HG03064 (cell line): Measurements from ENCODE around the gene FBLN2.

ENCODE experiments used
- ATAC-seq: cut with Tn5 transposase; IDR thresholded peaks from one replicate; pipeline ENCODE4 v1.9.1; 2021; ENCODE audit warnings: low read depth; ENCODE audit not compliant: unreplicated experiment

The FBLN2 gene

DNA sequence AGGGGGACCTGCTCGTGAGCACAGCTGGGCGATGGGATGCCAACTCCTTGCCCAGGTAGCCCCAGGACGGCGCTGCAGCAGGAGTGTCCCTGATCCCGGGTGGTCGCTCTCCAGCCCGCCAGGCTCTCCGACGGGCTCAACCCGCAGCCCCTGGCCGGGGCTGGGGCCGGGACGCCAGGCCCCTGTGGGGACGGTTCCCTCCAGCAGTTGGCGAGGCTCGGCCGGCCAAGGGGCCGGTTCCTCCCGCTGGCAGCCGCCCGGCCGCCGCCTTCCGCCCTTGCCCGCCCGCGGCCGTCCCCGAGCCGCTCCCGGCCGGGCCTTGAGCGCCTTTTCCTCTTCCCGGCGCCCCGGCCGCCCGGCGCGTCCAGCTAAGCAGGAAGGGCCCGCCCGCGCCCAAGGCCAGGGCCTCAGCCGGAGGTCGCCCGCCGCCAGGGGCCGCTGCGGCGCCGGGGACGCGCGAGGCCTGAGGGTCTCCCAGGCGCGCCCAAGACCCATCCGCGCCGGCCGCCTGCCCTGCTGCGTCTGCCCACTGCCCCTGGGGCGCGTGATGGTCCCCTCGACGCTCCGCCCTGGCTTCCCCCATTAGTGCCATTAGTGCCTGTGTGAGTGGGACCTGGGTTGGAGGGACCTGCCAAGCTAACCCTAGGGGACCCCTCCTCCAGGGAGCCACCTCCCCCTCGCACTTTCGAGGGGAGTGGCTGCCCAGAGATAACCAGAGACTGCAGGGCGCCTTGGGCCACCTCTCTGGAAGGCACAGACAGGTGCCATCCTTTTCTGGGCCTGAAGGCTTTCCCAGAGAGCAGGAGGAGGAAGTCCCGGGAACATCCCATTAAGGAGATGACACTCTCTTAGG is 106.4 kb downstream of the FBLN2 start:
- ATAC-seq, result no peak

- no peak for ATAC-seq
Measured at GRCh38 chr3:13656584-13657301, 107.8 kb downstream of the FBLN2 start.

GRCh38 chr3:13657660-13658435 is 108.9 kb downstream of the FBLN2 start:
- no peak for ATAC-seq

GRCh38 chr3:13658681-13659080 is 109.8 kb downstream of the FBLN2 start:
- no peak for ATAC-seq

- no peak for ATAC-seq
Measured at GRCh38 chr3:13659221-13659969, 110.5 kb downstream of the FBLN2 start.

DNA sequence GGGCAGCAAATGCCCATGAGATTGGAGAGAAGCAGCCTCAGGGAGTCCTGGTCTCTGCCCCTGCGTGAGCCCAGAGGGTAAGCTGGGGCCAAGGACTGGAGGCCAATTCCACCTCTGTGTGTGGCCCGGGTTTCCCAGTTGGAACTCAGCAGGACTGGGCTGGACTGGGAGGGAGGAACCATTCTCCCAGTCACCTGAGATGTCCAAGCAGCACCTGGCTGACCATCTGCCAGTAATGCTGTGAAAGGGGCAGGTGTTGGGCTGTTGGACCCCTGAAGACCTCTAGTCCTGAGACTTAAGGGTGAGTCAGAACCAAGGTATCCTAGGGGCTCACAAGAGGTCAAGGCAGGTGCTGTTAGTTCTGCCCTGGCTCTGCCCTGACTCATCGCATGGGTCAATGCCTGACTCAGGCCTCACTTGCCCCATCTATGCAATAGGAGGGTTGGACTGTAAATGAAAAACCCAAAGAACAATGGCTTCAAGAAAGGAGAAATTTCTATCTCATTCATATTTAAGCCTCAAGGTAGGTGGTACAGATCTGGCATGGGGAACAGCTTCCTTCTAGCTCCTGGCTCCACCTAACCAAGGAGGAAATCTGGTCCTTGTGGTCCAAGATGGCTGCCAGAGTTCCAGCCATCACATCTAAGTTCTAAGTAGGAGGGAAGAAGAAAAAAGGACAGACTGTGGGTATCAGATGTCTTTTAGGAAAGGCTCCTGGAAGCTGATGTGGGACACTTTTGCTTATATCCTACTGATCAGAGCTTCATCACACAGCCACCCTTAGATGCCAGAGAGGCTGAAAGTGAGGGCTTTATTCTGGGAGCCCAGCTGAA is 111.3 kb downstream of the FBLN2 start:
- ATAC-seq, result no peak

GRCh38 chr3:13661121-13661520 is 112.2 kb downstream of the FBLN2 start:
- no peak for ATAC-seq

- no peak for ATAC-seq
Measured at GRCh38 chr3:13662238-13662847, 113.4 kb downstream of the FBLN2 start.

DNA sequence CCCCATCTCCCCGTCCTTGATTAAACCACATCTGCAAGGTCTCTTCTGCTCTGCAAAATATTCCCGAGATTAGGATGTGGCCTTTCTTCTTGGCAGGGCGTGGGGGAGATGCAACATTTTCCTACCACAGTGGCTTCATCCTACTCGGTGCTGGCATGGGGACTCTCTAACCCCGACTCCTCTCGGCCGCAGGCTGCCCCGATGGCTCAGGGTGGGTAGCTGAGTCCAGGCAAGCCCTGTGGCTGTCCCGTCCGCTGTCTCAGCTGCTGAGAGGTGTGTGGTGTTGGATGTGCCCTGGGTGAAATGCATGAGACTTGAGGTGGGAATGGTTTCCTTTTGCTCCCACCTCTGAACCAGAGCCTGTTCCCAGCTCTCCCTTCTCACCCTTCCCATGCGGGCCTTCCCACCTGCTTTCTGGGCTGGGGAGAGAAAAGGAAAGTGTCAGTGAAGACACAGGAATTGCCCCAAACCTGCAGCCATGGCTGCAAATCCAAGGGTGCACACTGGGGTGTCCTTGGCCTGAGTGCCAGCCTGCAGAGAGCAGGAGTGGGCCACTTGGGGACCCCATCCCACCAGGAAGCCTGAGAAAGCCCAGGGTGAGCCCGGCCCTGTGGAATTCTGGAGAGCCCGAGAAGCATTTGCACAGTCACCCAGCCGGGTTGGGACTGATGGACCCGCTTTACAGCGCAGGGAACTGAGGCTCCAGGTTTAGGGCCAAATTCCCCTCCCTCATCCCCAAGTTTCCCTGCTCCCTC is 115.0 kb downstream of the FBLN2 start:
- no peak for ATAC-seq

DNA sequence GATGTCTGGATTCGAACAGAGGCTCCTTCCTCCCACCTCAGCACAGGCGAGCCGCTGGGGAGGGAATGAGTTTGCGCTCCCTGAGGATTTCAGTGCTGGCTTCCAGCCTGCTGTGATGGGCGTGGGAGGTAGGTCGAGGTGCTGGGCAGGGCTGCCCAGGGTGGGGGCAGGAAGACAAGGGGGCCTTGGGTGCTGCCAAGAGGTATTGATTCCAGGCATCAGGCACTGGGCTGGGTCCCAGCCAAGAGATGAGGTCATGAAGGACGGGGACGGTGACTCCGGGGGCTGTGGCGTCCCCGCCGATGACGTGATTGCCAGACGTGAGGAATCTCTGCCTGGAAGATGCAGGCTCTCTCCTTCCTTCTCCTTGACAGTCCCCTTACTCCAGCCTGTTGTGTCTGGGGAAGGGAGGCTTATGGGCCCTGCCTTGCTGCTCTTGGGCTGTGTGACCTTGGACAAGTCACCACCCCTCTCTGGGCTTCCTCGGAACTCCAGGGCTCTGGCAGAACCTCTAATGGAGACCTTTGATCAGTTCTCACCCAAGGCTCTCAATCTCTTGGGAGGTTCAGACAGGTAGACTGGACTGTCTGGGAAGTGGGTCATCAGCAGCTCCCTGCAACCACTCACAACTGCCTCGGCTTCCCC is 116.8 kb downstream of the FBLN2 start:
- ATAC-seq, result no peak

DNA sequence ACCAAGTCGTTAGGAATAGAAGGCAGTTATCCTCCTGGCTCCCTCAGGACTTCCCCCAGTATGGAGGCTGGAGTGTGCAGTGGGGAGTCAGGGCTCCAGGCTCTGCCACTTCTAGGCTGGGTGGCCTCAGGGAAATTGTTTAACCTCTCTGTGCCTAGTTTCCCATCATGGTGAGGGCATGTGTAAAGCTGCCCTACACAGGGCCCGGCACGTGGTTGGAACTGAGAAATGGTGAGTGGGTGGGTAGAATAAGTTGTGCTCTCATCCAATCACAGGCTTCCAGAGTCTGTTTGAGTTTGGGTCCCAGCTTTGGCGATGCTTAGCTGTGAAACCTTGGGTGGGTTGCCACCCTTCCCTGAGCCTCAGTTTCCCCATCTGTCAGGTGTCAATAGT is 117.3 kb downstream of the FBLN2 start:
- ATAC-seq, result no peak

DNA sequence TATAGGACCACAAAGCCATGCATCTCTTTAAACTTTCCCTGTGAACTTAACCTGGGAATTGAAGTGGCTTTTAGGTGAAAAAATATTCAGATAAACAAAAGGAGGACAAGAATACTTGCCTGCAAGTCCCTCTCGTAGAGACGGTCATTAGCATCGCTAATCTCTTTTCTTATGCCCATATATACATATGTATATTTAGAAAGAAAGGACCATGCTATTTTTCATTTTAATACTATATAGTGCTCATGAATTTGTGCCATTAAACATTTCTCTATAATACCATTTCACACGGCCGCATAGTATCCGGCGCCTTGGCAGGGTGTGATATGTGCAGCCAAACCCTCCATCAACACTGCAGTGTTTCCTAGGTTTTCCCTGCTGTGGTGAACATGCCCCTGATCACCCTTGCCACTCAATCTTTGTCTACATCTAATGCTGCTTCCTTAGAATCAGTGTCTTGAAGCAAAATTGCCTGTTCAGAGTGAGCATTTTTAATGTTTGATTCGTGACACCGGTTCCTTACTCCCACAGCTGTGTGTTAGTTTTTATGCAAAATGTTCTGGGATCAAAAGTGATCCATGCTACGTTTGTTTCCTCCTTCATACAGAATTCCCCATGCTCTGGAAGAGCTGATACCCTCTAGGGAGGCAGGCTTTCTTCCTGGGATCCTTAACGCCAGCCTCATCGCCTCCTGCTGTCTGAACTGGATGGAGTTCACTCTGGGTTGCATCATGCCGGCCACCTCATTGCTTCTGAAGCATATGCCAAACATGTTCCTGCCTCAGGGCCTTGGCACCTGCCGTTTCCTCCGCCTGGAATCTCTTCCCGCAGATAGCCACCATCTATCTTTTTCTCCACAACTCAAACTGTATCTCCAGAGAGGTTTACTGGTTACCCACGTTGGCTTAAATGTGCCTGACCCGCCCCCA is 118.1 kb downstream of the FBLN2 start:
- no peak for ATAC-seq

- ATAC-seq, result no peak
Measured at GRCh38 chr3:13668136-13668535, 119.2 kb downstream of the FBLN2 start.

DNA sequence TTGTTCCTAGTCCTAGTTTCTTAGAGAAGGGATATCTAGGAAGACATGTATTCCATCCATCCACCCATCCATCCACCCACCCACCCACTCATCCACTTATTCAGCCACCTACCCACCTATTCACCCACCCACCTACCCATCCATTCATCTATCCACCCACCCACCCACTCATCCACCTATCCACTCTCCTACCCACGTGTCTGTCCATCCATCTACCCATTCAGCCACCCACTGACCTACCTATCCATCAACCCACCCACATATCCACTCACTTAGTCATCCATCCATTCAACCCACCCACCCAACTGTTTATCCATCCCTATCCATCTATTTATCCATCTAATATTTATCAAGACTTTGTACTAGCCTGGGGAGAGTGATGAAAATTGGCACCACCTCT is 120.5 kb downstream of the FBLN2 start:
- no peak for ATAC-seq

GRCh38 chr3:13670292-13670691 is 121.4 kb downstream of the FBLN2 start:
- no peak for ATAC-seq

- ATAC-seq, result no peak
Measured at GRCh38 chr3:13671482-13672233, 122.7 kb downstream of the FBLN2 start.
